WTC11 (cell line): ENCODE results near the gene CNTRL.

ENCODE experiments used
- CBFB ChIP-seq: sonication (generic); formaldehyde crosslinking; IDR thresholded peaks from 2 replicates; pipeline ENCODE4 v1.8.1; 2022; ENCODE audit warnings: mild to moderate bottlenecking, low read depth, missing genetic modification reagents
- CREB1 ChIP-seq: sonication (generic); formaldehyde crosslinking; IDR thresholded peaks from 2 replicates; pipeline ENCODE4 v1.8.0; 2023; ENCODE audit warnings: mild to moderate bottlenecking, missing genetic modification reagents
- CTCF ChIP-seq: fragments of 200-600 bp; IDR thresholded peaks from 2 replicates; pipeline ENCODE4 v1.8.0; 2022; ENCODE audit warnings: antibody characterized with exemption
- FOXP4 ChIP-seq: sonication (generic); formaldehyde crosslinking; IDR thresholded peaks from 2 replicates; pipeline ENCODE4 v1.8.0; 2022; ENCODE audit warnings: mild to moderate bottlenecking, missing genetic modification reagents
- MYBL2 ChIP-seq: sonication (generic); formaldehyde crosslinking; IDR thresholded peaks from 2 replicates; pipeline ENCODE4 v1.8.1; 2023; ENCODE audit warnings: mild to moderate bottlenecking, moderate library complexity, missing genetic modification reagents

- no peak for TF ChIP-seq CBFB (CRISPR knock-in tag)
- no peak for TF ChIP-seq MYBL2 (CRISPR knock-in tag)
- no peak for TF ChIP-seq CREB1 (CRISPR knock-in tag)
- no peak for TF ChIP-seq FOXP4 (CRISPR knock-in tag)
- TF ChIP-seq CTCF: no peak
These were observed 32.3 kb downstream of the CNTRL start for GRCh38 chr9:121107029-121107428.
